GM18502 (cell line): ENCODE results near the gene IGSF10.
A peak's percentile ranks its signal among the peaks of the same experiment; 100 is the strongest.

Experiments
- ATAC-seq: cut with Tn5 transposase; IDR thresholded peaks from one replicate; pipeline ENCODE4 v1.9.1; 2021; ENCODE audit warnings: mild to moderate bottlenecking; ENCODE audit not compliant: unreplicated experiment, poor library complexity

IGSF10 gene

DNA sequence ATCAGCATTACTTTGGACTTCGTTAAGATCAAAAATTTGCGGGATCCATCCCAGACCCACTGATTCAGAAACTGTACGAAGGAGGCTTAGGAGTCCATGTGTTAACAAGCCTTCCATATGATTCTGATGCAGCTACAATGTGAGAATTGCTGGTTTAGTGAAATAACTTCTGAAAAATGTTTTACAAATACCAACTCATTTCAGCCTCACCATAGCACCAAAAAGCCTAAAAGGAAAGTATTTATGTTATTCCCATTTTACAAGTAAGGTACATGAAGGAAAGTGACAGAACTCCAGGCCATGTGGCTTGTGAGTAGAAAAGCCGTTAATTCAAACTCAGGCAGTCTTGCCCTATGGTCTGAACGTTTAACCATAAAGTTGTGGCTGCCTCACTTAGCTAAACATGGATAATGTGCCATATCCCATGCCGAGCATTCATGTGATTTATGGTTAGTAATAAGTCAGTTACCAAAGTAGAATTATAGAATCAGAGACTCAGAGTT lies 1.5 kb upstream of the IGSF10 start:
- ATAC-seq, result no peak

DNA sequence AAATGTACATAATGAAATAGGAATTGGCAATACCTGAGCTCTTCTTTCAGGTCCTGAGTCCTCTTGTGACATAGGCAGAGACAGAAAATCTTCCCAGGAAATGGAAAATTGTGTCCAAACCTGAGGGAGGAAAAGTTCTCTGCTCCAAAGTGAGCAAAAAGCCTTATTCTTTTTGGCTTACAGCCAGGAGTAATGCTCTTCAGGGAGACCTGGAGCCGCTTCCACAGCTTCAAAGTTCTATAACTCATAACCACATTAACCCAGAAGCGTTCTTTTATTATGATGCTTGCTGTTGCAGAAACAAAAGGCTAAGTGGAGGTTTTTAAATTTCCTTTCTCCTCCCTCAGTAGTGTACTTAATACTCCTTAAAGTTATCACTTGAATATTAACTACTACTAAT lies 633 bp downstream of the IGSF10 start:
- ATAC-seq, result no peak

DNA sequence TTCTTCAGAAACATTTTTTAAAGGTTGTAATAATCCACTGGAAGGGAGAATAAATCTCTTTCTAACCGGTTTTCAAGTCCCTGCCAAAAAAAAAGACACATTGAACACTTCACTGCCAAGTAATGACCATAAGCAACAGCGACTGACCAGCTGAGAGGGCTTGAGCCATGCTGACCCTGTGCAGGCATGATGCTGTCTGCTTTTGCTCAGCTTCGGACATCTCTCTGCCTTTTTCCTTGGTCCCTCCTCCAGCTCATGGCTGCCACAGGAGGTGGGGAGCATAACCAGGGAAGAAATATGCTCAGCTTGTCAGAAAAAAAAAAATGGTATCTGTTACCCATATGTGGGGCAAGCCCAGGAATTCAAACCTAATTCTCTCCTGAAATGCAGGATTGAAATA lies 1.5 kb downstream of the IGSF10 start:
- ATAC-seq, result no peak

DNA sequence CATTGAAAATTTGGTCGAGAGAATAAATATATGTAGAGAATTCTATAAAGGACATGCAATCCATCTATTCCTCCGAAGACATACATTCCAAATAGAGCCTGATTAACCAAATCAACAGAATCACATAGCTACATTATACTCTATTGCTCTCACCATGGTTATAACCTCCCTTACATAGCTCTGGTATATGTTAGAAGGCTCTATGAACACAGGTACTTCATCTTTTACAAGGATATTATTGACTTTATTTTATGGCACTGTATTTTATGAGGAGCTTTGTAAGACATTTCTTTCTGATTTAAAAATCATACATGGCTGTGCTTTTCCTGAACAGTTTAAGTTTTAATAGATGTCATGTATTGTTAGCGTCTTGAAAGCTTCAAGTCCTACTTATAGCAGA lies 4.8 kb downstream of the IGSF10 start:
- no peak for ATAC-seq

DNA sequence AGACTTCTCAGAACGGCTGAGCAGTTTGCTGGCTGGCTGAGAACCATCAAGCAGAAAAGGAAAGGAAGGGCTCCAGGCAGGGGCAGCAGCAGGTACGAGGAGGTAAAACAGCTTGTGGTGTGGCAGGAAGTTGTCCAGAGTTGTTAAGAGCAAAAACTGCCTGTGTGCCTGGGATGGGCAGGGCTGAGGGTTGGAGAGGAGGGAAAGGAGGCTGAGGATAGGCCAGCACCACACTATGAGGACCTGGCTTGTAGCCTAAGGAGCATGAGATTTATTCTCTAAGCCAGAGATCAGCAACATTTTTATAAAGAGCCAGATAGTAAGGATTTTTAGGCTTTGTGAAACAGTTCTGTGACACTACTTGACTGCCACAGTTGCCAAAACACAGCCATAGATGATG lies 8.0 kb downstream of the IGSF10 start:
- no peak for ATAC-seq

DNA sequence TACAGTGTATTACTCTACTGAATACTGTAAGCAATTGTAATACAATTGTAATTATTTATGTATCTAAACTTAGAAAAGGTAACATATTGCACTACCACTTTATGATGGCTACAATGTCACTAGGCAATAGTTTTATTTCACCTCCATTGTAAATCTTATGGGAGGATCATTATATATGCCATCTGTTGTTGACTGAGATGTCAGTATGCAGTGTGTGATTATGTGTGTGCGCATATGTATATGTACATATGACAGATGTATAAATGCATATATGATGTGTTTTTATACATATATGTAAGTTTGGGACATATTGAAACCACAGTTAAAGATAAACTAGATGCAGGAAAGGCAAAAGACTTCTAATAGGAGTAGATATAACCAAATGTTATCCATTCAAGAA lies 8.5 kb downstream of the IGSF10 start:
- no peak for ATAC-seq

DNA sequence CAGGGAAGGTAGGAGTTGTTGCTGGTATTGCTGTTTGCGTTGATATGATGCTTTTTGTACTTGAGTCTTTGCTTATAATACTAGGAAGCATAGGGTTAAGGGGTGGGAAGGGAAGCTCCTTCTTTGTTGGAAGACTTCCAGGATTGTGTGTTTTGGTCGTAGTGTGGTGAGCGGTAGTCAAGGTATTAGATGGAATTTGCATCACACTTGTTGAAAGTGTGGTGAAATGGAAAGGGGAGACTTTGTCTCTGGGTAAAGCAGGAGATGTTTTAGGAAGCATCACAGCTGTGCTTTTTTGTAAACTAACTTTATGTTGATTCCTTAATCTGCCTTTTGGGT lies 14.9 kb downstream of the IGSF10 start:
- no peak for ATAC-seq

DNA sequence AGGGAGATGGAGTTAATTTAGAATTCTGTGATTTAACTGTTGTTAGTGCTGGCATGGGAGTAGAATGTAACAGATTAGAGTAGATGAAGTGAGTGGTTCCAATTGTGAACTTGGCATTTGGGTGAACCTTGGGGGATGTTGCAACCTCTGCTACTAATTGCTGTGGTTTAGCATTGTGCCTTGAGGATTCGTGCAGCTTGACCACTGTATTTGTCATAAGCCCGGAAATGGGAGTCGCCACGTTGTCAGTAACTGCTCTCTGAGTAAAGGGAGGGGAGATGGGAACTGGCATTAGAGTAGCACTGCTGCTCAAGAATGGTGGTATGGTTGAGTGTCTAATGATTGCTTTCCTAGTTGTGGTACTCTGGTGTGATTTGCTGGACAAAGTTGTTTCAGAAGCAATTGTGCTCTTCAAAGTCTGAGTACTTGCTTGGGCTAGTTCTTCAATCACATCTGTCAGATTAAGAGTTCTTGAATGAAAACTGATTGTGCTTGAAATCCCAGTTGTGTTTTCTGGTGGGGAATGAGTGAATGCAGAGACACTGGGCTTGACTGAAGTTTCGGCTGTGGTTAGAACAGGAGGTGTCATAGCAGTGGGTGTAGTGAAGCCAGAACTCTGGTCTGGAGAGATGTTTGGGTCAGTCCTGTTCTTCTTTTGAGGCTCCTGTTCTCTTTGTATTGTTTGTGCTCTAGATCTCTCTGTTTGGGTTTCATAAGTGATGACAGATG lies 15.4 kb downstream of the IGSF10 start:
- ATAC-seq, result no peak

DNA sequence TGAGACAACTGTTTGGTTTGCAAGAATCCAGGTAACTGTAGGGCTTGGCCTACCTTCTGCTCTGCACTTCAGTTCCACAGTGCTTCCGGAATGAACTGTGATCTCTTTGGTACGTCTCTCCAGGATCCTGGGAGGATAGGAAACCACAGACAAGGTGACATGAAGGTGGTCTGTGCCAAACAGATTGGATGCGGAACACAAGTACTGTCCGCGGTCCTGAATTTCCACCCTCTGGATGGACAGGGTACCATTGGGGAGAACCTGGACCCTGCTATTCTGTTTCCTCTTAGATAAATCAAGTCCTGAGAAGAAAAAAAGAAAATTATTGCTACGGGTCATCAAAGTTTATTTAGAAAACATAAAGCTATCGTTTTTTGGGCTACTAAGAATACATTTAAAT lies 17.3 kb downstream of the IGSF10 start:
- no peak for ATAC-seq

DNA sequence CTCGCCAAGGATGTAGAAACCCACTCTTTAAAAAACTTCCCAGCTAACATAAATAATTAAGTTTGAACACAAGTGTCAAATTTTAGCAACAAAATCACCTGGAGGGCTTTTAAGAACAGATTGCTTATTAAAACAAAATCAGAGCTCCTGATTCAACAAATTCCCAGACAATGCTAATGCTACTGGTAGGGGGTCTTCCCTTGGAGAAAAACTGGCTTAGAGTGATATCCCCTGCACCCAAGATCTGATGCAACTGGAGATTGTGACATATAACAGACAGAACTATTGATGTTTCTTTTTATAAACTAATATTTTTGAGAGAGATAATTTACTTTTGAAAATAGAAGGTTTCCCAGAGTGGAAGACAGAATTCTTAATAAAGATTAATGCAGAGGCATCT lies 19.9 kb downstream of the IGSF10 start:
- no peak for ATAC-seq

DNA sequence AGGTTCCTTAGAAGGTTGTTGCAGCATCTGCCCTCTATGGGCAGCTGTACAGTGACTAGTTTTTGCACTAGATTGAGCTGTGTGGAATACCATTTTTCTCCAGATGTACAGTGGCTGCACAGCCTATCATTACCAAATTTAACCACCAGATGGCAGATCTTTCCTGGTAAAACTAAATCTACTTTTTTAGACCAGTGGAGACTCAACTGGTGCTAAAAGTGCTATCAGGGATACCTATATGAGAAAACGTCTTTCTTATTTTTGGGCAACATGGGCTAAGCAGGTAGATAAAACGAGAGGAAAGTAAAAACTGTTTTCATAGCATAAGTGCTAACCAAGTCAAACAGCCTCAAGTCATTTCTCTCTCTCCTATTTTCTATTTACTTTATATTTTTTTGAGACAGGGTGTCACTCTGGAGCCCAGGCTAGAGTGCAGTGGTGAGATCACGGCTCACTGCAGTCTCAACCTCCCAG lies 21.2 kb downstream of the IGSF10 start:
- peak; percentile 83 for ATAC-seq

DNA sequence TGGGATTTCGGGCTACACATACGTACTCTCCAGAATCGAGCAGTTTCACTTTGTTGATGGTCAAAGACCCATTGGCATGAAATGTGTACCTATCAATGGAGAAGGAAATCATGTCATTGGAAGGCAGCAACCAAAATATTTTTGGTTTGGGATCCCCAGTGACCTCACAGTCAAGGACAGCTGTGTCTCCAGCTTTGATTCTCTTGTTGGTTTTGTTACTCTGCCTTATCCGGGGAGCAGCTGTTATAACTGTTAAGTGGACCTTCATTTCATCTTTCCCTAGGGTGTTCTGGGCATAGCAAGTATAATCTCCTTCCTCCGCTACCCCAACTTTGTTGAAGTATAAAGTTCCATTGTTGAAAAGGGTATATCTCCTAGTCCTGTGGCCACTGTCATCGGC lies 23.0 kb downstream of the IGSF10 start:
- no peak for ATAC-seq

DNA sequence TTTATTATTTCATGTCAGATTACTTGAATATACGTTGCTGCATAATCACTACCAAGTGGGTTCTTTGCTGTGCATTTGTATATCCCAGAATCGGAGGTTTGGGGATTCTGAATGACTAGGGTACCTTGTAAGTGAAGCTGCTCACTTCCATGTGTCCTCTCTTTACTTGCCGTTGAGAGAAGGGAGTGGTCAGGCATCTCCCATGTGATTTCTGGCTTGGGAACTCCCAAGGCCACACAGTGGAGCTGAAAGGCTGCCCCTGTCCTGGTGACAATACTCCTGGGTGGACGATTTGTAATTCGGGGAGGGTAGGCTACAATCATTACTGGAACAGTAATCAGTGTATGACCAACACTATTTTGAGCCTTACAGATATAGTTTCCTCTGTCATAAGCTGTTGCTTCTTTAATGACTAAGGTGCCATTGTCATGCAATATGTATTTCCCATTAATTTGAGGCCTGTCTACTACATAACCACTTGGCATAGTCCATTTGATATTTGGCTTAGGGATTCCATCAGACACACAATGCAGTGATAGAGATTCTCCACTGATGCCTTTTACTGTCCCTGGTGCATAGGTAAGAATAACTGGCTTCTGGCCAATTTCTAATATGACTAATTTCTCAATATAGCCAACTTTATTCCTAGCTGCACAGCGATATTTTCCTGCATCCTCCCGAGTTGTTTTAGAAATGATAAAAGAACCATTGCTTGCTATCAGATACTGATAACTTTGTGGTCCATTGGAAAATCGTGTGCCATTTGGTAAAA lies 24.0 kb downstream of the IGSF10 start:
- ATAC-seq, result no peak

DNA sequence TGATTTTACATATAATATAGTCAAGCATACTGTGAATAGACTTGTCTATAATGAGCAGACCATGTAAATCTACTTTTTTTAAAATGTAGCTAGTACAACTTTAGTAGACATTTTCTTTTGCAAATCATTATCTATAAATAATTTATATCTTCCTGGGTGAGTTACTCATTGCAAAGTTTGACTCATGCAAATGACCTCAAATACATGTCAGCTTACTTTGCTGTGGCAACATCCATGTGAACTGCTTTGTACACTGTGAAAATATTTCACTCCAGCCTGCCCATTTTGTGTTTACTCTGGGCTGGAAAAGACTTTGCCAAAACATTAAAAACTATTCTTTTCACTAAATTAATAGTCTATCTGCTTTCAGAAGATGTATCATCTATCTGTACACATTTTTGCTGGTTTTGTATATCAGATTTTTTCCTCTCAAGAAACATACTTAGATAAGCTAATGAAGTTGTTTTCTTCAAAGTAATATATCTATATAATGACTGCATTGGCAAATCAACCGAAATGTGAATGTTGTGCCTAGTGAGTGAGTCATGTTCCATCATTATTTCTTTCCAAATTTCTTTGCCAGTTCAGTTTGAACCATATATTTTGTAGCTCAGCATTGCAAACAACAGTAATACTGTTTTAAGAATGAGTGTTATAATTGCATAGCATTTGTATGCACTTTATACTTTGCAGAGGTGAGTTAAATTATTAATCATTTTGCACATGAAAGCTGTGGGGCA lies 26.5 kb downstream of the IGSF10 start:
- ATAC-seq, result no peak

DNA sequence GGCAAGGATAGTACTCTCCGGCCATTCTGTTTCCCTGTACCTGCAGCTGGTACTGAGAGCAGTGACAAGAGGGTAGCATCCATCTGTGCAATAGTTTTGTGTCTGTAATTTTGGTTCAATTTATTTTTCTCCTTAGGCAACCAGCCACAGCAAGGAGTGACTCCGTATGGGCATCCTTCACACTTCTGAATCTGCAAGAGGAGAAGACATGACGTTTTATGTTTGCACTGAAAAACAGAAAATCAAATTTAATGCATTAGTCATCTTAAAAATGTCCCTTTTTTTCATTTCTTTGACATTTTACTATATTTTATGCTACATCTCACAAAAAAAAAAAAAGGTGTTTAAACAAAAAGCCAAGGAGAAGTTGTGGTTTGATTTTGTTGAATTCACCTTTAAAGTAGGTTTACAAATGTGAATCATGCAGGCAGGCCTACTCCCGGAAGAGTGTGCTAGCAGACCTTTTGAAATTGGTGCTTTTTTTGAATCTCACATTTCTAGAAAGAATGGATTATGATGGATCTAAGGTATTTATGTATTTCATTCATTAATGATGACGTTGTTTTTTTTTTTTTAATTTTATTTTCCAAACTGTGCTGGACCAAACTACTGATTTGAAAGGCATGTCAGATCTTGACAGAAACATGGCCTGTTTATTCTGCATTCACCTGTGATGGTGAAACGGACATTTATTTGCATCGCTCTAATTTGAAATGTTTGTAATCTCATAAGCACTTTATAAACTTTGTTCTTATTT lies 28.1 kb downstream of the IGSF10 start:
- no peak for ATAC-seq

DNA sequence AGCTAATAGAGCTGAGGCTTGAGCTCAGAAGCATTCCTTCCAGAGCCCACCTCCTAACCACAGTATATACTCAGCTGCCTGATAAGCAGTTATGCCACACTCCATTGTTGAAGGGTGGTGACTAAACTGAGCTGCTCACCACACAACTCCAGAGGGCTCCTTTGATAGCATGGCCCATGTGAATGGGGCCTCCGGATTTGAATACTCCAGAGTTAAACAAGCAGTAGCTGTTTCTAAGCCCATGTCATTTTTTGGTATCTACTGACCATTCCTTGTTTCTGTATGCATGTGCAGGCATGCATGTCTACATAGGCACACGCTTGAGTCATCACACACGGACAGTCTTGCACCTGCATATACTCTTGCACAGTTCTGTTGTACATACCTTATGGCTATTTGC lies 28.9 kb downstream of the IGSF10 start:
- peak; percentile 53 for ATAC-seq

DNA sequence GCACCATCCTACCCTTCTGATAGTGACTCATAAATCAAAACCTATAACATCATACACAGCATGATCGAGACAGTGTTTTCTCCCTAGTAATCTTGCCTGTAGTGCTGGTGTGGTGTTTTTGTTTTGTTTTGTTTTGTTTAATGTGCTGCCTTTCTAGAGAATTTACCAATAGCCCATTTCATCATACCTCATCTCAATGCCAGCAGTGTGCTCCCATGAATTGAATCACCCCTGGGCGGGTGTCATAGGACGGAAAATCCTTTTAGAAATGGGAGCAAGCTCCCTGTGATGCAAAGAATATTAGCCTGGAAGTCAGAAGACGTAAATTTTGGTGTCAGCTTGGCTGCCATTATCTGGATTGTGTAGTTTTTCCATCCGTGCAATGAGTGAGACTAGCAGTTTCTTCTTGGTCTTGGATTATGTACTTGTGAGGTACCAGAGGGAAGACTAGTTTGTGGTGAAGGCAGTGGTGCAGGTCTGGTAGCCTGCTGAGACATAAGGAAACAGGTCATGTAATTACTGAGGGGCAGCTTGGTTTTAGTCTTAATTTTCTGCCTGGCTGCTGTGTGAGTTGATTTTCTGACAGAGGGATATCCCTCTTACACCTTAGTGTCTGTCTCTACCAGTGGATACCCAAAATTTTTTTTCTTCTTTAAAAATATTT lies 29.9 kb downstream of the IGSF10 start:
- peak; percentile 42 for ATAC-seq

DNA sequence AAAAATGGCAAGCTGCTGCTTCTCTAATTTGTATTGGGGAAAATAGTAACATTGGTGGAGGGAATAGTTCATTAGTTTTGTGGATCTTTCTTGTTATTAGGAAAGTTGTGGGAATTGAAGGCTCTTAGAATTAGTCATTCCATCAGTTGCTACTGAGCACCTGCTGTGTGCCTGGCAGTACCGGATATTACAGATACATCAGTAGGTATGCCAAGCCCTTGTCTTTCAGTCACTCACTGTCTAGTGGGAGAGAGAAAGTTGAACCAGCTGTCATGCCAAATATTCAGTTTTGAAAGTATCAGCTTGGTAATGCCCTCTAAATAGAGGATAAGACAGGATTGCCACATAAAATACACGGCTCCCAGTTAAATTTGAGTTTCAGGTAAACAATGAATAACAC lies 32.5 kb downstream of the IGSF10 start:
- no peak for ATAC-seq

DNA sequence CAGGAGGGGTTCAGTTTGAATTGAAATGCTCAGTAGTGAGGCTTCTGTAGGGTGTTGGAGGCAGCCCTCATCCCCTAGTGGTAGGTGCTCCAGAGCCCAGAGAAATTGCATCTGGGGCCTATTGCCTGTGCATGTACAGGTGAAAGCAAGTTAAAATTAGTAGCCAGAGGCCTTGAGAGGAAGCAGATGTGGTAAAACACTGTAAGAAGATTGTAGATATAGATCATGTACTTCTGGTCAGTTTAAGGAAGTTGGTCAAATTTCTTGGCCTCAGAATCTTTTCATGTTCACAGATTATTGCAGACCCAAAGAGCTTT lies 34.6 kb downstream of the IGSF10 start:
- peak; percentile 90 for ATAC-seq
